Measurements from ENCODE around the gene AKT3.

The AKT3 gene

GRCh38 chr1:243482141-243483022 is 367.7 kb downstream of the AKT3 start:
- no peaks in the 10 kb centered on the region for H3K9me3 ChIP-seq (ENCODE audit: control insufficient read depth, low read length)
- H3K4me1 ChIP-seq (ENCODE audit: control insufficient read depth, insufficient read depth, low read length): no peaks in the 10 kb centered on the region
- H3K9ac ChIP-seq (ENCODE audit: low read length): no peak overlapping the region
- no peaks in the 10 kb centered on the region for H3K36me3 ChIP-seq (ENCODE audit: control insufficient read depth, insufficient read depth, low read length)
- H3K4me3 ChIP-seq (ENCODE audit: low read length): no peak overlapping the region
- H3K27me3 ChIP-seq (ENCODE audit: control insufficient read depth, insufficient read depth, low read length): no peaks in the 10 kb centered on the region

DNA sequence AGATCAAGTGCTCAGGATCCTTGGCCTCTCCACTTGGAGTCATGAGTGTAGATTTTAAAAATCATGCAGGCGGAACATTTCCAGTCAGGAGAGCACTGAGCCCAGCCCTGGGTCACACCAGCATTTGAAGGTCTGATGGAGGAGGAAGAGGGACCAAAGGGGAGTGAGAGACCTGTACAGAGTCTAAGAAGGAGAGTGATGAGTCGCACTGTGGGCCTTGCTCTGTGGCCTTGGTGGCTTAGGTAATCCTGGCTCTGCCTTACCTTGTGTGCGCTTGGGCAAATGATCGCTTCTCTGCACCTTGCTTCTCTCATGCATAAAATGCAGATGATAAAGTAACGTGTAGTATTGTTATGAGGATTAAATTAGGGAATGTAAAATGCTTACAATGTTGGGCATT is 368.9 kb downstream of the AKT3 start:
- no peaks in the 10 kb centered on the region for H3K4me1 ChIP-seq (ENCODE audit: control insufficient read depth, insufficient read depth, low read length)
- H3K27me3 ChIP-seq (ENCODE audit: control insufficient read depth, insufficient read depth, low read length): no peaks in the 10 kb centered on the region
- H3K36me3 ChIP-seq (ENCODE audit: control insufficient read depth, insufficient read depth, low read length): no peaks in the 10 kb centered on the region
- no peak overlapping the region for H3K4me3 ChIP-seq (ENCODE audit: low read length)
- H3K9ac ChIP-seq (ENCODE audit: low read length): no peak overlapping the region
- no peaks in the 10 kb centered on the region for H3K9me3 ChIP-seq (ENCODE audit: control insufficient read depth, low read length)

DNA sequence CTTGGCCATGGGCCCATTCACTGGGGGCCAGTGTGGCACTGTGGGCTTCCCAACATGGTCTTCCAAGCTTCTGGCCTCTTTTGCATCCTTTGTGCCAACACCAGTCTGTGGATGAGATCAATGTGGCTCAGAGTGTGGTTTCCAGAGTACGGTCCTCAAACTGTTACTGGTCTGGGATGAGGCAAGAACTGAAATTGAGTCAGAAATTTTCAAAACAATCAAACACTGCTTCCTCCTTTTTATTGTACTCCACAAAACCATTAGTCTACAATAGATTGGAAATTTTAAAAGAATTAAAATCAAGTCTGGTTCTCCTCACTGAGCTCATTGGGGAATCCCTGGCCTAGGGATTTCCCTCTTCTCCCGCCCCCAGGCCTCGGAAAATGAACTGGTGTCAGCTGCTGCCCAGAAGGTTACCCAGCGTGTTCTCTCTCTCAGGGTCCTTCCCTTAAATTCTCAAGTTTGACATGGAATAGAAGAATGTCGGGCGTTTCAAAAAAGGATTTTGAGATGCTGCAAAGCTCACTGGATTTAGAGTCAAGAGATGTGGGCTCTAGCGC is 372.2 kb downstream of the AKT3 start:
- Histone ChIP-seq H3K4me1 (ENCODE audit: control insufficient read depth, insufficient read depth, low read length) (no peaks in the 10 kb centered on the region), H3K27me3 (ENCODE audit: control insufficient read depth, insufficient read depth, low read length) (no peaks in the 10 kb centered on the region), H3K4me3 (ENCODE audit: low read length) (no peak overlapping the region), H3K9me3 (ENCODE audit: control insufficient read depth, low read length) (no peaks in the 10 kb centered on the region), H3K36me3 (ENCODE audit: control insufficient read depth, insufficient read depth, low read length) (no peaks in the 10 kb centered on the region), H3K9ac (ENCODE audit: low read length) (no peak overlapping the region)

DNA sequence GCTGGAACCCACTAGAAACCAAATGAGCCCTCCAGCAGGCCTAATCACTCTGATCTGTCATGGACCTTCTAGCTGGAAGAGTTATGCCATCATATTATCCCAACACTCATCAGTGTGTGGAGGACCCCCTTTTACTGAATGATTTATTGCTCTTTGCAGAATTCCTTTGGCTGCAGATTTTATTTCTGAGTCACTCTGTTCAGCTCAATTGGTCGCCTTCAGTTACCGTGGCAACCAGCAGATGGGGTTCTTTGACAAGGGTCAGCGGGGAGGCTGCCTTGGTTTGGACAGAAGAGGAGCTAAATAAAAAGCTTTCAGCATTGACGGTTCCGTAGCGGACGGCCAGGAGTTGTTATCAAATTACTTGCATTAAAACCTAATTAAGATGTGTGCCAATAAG is 374.1 kb downstream of the AKT3 start:
- Histone ChIP-seq H3K36me3 (ENCODE audit: control insufficient read depth, insufficient read depth, low read length) (no peaks in the 10 kb centered on the region), H3K9me3 (ENCODE audit: control insufficient read depth, low read length) (no peaks in the 10 kb centered on the region), H3K4me1 (ENCODE audit: control insufficient read depth, insufficient read depth, low read length) (no peaks in the 10 kb centered on the region), H3K27me3 (ENCODE audit: control insufficient read depth, insufficient read depth, low read length) (no peaks in the 10 kb centered on the region), H3K9ac (ENCODE audit: low read length) (no peak overlapping the region), H3K4me3 (ENCODE audit: low read length) (no peak overlapping the region)

- Histone ChIP-seq H3K27me3 (ENCODE audit: control insufficient read depth, insufficient read depth, low read length) (no peaks in the 10 kb centered on the region), H3K36me3 (ENCODE audit: control insufficient read depth, insufficient read depth, low read length) (no peaks in the 10 kb centered on the region), H3K4me3 (ENCODE audit: low read length) (no peak overlapping the region), H3K9me3 (ENCODE audit: control insufficient read depth, low read length) (no peaks in the 10 kb centered on the region), H3K4me1 (ENCODE audit: control insufficient read depth, insufficient read depth, low read length) (no peaks in the 10 kb centered on the region), H3K9ac (ENCODE audit: low read length) (no peak overlapping the region)
Measured at GRCh38 chr1:243474906-243475305, 375.1 kb downstream of the AKT3 start.

DNA sequence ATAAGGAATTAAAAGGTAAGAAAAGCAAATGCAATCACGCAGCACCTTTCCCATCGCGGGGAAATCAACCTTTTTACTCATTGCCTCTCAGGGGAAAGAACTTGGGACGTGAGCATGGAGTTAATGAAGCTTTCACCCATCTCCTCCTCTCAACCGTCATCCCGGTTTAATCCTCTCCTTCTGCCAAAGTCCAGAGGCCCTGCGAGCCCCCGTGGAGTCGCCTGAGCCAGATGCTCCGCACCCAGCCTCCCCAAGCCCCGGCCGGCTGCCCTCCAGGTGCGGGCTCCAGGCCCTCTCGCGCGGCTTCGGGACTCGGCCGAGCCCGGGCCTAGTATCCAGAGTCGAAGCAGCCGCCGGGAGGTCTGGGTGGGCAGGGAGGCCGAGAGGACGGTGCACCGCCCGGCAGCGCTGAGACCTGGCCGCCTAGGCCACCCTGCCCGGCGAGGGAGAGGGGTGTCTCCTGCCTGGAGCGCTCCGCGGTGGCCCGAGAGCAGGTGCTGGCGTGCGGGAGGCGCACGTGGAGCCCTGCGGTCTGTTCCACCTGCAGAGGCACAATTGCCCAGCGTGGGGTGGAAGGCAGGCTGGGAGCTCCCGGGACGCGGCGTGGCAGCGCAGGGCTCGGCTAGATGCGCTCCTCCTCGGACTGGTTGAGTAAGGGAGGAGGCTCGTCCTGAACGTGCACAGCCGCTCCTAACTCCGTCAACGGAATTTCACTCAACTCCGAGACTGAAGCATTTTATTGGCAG is 375.7 kb downstream of the AKT3 start:
- H3K36me3 ChIP-seq (ENCODE audit: control insufficient read depth, insufficient read depth, low read length): no peaks in the 10 kb centered on the region
- H3K4me3 ChIP-seq (ENCODE audit: low read length): no peak overlapping the region
- H3K9me3 ChIP-seq (ENCODE audit: control insufficient read depth, low read length): no peaks in the 10 kb centered on the region
- no peaks in the 10 kb centered on the region for H3K27me3 ChIP-seq (ENCODE audit: control insufficient read depth, insufficient read depth, low read length)
- H3K4me1 ChIP-seq (ENCODE audit: control insufficient read depth, insufficient read depth, low read length): no peaks in the 10 kb centered on the region
- no peak overlapping the region for H3K9ac ChIP-seq (ENCODE audit: low read length)

DNA sequence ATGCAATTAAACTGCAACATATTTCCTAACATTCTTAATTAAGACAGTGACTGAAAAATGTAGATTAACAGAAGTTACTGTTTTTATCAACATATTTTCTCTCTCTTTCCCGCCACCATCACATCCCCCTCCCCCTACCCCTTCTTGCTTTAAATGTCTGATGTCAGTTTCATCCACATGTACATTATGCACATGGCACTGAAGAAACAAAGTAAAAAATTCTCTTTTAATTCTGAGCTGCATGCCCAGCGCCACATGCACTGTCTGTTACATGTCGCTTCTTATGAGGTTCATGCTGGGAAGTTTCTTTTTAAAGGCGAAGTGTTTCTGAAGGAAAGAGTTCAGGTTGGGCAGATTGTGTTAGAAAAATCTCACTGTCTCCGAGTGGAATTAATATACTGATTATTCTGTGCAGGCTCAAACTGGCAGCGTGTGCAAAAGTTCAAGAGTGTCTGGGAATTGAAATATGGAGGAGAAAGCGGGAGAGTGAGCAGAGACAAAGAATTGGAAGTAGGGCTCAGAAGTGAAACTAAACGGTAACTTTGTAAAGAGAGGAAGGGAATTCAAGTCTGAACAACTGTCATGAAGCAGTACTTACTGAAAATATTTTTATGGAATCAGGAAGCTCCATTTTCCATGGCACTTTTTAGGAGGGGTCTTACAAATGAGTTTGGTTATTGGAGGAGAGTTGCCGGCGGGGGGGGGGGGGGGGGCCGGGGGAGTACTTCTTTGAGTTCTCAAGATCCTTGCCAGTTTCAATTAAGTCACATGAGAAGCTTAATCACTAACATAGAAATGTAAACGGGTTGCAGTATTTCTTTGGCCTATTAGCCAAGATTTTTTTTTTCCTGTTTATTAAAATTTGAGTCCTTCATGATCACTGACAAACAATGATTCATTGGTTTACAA is 376.6 kb downstream of the AKT3 start:
- no peak overlapping the region for H3K9ac ChIP-seq (ENCODE audit: low read length)
- H3K27me3 ChIP-seq (ENCODE audit: control insufficient read depth, insufficient read depth, low read length): no peaks in the 10 kb centered on the region
- no peaks in the 10 kb centered on the region for H3K9me3 ChIP-seq (ENCODE audit: control insufficient read depth, low read length)

DNA sequence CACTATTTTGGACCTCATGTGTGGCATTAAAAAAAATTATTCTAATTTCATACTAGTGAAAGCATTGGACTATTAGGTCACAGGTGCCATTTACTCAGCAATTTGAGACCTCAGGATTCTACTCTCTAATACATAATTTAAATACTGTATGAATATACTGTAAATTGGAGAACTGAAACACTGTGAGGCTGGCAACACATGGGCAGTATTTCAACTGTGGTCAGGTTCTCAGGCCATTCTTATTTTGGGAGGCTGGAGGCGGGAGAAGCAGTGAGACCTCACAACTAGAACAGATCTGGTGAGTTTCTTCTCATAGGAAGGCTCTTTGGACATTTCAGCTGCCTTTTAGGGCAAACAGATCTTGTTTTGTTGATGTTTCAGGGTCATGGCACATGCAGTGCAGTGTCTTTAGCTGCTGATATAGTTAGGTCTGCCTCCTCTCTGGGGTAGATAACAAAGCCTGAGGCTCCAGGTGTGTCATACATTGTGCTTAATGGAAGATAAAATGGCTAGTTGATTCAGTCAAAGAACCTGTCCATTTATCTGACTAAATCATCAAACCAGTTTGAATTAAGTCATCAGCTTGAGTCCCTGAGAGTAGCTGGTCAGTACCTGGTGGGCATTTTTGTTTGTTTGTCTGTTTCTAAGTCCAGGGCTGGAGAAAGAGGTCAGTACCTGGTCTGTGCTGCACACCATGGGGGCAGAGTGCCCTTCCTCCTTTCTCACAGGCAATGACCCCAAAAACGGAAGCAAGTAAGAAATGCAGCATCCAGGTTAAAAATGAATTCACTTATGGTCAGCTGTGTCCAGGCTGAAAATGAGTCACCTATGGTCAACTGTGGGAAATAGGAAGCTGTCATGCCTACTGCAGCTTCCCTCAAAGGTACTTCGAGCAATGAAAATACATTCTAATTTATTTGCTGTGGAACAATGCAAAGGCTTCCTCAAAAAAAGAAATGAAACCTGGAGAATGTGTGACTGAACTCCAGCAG is 378.0 kb downstream of the AKT3 start:
- Histone ChIP-seq H3K4me1 (ENCODE audit: control insufficient read depth, insufficient read depth, low read length) (no peaks in the 10 kb centered on the region), H3K27me3 (ENCODE audit: control insufficient read depth, insufficient read depth, low read length) (no peaks in the 10 kb centered on the region), H3K4me3 (ENCODE audit: low read length) (no peak overlapping the region), H3K9me3 (ENCODE audit: control insufficient read depth, low read length) (no peaks in the 10 kb centered on the region), H3K36me3 (ENCODE audit: control insufficient read depth, insufficient read depth, low read length) (no peaks in the 10 kb centered on the region), H3K9ac (ENCODE audit: low read length) (no peak overlapping the region)

More for the DNA sequence above, 376.6 kb downstream of the AKT3 start:
- Histone ChIP-seq H3K4me1 (ENCODE audit: control insufficient read depth, insufficient read depth, low read length) (no peaks in the 10 kb centered on the region), H3K4me3 (ENCODE audit: low read length) (no peak overlapping the region), H3K36me3 (ENCODE audit: control insufficient read depth, insufficient read depth, low read length) (no peaks in the 10 kb centered on the region)

DNA sequence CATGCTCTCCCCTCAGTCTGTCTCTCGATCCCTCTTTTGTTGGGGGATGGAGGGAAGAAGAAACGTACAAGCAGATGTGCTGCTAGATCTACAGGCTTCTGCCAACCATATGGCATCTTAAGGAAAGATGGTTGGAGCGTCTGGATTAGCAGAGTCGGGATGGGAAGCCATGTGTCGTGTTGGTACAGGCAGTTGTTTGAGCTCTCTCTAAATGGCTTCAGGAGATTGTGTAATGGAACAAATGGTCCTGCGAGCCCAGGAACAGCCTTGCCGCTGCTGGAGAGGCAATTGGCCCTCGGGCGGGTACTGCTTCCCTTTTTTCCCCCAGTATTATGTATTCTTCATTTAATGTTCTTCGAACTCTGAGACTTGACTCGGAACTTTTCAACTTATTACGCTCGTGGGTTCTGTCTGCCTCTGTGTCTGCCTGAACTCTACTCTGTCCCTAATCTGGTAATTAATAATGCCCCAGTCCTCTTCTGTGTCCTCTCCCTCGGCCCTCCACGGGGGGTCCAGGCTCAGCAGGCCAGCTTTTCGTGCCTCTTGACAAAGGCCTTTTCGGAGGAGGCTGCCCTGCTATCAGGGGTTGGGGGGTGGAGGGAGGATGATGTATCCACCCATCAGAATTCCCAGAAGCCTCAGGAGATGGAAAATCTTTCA is 378.9 kb downstream of the AKT3 start:
- Histone ChIP-seq H3K9me3 (ENCODE audit: control insufficient read depth, low read length) (no peaks in the 10 kb centered on the region), H3K36me3 (ENCODE audit: control insufficient read depth, insufficient read depth, low read length) (no peaks in the 10 kb centered on the region), H3K9ac (ENCODE audit: low read length) (no peak overlapping the region), H3K4me3 (ENCODE audit: low read length) (no peak overlapping the region), H3K27me3 (ENCODE audit: control insufficient read depth, insufficient read depth, low read length) (no peaks in the 10 kb centered on the region), H3K4me1 (ENCODE audit: control insufficient read depth, insufficient read depth, low read length) (no peaks in the 10 kb centered on the region)

DNA sequence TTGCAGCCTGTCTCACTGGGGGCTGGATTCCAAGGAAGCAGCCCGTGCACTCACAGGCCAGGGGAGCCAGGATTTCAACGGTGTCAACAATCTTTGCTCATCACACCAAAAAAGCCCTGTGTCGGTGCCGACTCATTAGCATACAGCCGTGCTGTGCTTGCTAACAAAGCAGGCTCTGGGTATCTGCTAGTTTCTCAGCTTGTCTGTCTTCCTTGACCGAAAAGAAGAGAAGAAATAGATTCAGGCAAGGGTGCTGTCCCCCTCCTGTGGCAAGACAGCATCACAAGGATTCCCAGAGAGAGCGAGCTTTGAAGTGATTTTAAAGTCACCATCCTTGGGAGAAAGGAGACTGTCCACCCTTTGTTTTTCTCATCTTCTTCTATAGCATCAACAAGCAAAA is 379.5 kb downstream of the AKT3 start:
- Histone ChIP-seq H3K27me3 (ENCODE audit: control insufficient read depth, insufficient read depth, low read length) (no peaks in the 10 kb centered on the region), H3K36me3 (ENCODE audit: control insufficient read depth, insufficient read depth, low read length) (no peaks in the 10 kb centered on the region), H3K4me1 (ENCODE audit: control insufficient read depth, insufficient read depth, low read length) (no peaks in the 10 kb centered on the region), H3K9me3 (ENCODE audit: control insufficient read depth, low read length) (no peaks in the 10 kb centered on the region), H3K4me3 (ENCODE audit: low read length) (no peak overlapping the region), H3K9ac (ENCODE audit: low read length) (no peak overlapping the region)

Measured in mucosa of stomach (tissue), 1 donor.